Eye (tissue), 1 donor: ENCODE measurements around the gene LIPE.

Experiments used
- DNase-seq: peaks from one replicate; pipeline ENCODE4 v3.0.0-alpha.2; 2015

Gene LIPE

GRCh38 chr19:42410371-42410770, 16.8 kb downstream of the LIPE start:
- DNase-seq: no peak

- DNase-seq: peak; percentile 22
Measured at GRCh38 chr19:42409477-42409876, 17.7 kb downstream of the LIPE start.

GRCh38 chr19:42407816-42408175, 19.4 kb downstream of the LIPE start:
- DNase-seq: no peak

GRCh38 chr19:42407085-42407815, 19.9 kb downstream of the LIPE start:
- no peak for DNase-seq

GRCh38 chr19:42406111-42406510, 21.1 kb downstream of the LIPE start:
- DNase-seq: no peak

DNA sequence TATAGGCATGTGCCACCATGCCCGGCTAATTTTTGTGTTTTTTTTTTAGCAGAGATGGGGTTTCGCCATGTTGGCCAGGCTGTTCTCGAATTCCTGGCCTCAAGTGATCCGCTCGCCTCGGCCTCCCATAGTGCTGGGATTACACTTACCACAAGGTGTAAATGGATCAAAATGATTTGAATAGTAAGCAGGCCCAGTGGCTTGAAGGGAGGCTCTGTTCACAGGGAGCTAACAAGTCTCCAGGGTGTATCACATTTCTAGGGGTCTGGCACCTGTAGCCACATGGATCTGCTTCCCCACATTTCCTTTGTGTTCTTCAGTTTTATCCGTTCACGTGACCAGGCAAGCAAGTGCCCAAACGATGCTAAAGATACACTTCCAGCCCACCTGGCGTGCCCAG, 23.6 kb downstream of the LIPE start:
- DNase-seq: no peak

GRCh38 chr19:42402376-42403116, 24.6 kb downstream of the LIPE start:
- peak; percentile 26 for DNase-seq

DNA sequence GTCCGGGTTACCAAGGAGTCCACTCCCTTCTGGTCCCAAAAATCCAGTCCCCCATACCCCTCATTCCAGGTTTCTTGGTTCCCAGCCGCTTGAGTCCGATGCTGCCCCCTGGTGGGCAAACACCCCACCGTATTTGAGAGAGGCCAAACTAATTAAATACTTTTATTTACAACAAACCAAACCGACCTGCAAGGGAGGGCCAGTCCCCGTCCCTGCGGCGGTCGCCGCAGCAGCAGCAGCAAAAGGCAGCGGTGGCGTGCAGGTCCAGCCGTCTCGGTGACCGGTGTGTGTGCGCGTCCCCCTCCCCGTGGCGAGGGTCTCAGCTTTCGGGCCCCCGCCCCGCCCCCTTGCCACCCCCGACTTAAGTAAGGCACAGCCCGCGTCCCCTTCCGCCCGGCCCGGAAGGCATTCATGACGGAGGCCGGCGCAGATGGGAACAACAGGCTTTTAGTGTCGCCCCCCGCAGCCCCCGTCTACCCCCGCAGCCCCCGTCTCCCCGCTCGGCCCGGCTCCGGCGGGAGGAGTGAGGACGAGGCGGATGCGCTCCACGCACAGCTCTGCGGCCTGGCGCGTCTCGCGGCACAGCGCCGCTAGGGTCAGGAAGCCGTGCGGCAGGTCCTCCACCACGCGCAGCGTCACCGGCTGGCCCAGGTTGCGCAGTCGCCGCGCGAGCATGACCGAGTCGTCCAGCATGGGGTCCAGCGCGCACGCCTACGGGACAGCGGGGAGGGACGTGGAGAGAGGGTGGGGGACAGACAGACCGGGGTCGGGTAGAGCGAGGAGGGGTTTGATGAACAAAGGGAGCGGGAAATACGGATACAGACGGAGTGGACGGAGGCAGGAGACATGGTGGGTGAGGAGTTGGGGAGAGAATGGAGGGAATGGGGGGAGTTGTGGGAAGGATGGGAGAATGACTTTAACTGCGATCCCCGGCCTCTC, 25.6 kb downstream of the LIPE start:
- peak; percentile 96 for DNase-seq

DNA sequence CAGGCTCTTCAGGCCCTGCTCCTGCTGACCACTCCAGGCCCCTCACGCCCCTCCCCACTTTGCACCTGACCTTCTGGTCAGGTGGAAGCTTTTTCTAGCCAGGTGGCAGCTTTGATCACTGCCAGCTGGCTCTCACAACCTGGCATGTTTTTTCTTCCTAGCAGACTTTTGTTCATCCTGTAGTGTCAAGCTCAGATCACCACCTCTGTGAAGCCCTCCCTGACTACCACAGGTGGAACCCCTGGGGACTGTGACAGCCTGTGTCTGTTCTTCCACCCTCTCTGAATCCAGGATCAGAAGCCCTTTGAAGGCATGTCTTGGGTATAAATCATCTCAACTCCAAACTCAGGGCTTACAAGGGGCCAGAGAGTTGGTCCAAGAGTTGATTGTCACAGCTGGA, 26.8 kb downstream of the LIPE start:
- no peak for DNase-seq

DNA sequence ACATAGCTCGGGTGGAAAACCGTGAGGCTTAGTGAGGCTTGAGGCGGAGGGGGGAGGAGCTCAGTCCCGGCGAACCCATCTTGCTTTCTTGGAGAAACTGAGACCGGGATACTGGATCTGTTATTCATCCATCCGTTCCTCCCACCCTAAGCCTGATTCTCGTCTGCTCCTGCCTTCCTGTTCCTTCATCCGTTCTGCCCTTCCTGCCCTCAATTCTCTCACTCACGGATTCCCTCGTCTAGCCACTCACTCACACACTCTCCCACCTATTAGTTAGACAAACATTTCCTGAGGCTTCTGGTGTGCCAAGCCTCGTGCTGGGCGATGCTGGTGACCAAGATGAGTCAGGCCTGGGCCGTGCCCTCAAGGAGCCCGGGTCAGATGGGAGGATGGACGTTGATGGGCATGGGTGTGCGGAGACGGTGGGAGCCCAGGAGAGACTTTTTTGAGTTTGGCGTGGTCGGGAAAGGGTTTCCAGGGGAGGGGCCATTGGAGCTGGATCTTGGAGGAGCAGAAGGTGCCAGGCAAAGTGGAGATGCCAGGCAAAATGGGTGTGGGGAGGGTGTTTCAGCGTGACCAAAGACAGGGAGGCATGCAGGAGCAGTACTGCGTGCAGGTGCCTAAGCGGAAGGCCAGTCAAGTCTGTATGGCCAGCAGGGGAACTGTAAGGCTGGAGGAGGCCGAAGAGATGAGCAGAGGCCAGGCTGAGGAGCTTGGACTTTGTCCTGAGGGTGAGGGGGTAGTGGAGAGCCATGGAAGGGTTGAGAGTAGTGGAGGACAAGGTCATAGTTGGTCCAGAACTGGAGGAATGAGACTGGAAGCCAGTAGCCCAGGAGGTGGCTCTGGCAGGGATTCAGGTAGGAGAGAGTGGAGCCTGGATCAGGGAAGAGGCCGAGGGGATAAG, 29.7 kb downstream of the LIPE start:
- no peak for DNase-seq

GRCh38 chr19:42396381-42397262, 30.6 kb downstream of the LIPE start:
- DNase-seq: peak; percentile 99

GRCh38 chr19:42394751-42395150, 32.4 kb downstream of the LIPE start:
- no peak for DNase-seq

GRCh38 chr19:42392165-42392564, 35.0 kb downstream of the LIPE start:
- DNase-seq: no peak

DNA sequence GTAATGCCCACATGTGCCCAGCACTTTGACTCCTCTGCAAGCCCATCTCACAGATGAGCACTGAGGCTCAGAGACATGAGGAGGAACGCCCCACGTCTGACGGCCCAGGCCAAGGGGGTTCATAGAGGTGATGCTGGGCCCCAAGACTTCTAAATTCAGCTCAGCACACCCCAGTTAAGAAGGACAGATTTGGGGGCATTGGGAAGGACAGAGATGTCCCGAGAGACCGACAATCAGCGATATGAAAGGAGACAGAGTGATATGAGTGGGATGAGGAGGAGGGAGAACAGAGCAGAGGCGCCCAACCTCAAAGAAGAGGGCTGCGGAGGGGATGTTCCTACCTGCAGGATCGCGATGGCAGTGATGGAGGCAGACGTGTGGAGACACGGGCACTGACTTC, 37.3 kb downstream of the LIPE start, which contains the start of gene CNFN:
CNFN (minus strand) TSS at position 399 of the 400 bp plus-strand sequence. CDS start 1,260 bp downstream, outside the sequence.
- no peak for DNase-seq

GRCh38 chr19:42388851-42389489, 38.2 kb downstream of the LIPE start:
- DNase-seq: no peak

DNA sequence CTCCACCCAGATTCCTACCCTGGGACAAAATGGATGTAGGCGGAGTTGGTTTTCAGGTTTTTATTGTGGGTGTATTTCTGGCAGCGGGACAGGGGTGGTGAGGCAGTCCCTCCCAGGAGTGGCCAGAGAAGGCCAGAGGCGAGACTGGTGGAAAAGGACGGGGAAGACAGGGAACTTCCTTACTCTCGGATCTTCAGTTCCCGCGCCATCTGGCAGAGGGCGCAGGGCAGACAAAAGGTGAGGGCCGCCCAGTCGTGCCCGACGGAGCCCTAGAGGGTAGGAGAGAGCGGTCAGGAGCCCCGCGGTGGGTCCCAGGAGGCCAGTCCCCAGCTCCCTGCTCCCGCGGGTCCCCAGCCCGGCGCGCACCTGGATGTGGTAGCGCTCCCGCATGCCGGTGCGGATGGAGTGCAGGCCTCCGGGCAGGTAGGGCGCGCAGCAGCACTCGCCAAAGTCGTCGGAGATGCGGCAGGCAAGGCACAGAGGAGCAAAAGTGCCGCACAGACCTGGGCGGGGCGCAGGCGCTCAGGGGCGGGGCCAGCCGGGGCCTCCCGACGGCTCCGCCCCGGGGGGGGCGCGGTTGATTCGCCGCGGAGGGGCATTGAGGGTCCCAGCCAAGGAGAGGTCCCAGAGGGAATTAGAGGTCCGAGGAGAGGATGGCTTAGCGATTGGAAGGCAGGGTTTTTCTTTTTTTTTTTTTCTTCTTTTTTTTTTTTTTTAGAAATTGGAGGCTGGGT, 40.0 kb downstream of the LIPE start:
- peak; percentile 77 for DNase-seq

DNA sequence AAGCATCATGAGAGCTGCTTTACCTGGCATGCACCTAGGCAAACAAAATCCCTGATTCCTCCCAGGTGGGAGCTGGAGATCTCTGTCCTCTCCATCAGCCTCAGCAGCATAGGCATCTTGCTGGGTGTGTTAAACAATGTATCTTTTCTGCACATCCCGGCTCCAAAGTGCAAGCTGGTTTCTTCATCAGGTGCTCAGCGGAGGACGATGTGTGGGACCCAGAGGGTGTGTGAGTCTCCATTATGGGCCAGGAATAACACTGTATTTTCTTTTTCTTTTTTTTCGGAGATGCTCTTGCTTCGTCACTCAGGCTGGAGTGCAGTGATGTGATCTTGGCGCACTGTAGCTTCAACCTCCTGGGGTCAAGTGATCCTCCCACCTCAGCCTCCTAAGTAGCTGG, 47.0 kb downstream of the LIPE start:
- DNase-seq: no peak

GRCh38 chr19:42378225-42379215, 48.7 kb downstream of the LIPE start:
- no peak for DNase-seq

DNA sequence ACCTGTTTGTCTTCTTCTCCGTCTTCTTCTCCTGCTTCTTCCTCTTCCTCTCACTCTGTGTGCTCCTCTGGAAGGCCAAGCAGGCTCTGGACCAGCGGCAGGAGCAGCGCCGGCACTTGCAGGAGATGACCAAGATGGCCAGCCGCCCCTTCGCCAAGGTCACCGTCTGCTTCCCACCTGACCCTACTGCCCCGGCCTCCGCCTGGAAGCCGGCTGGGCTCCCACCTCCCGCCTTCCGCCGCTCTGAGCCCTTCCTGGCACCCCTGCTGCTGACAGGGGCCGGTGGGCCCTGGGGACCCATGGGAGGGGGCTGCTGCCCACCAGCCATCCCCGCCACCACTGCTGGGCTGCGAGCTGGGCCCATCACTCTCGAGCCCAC, 51.0 kb downstream of the LIPE start:
- DNase-seq: no peak
